ENCODE results near the gene RABGAP1. TPM values are rescaled to one million over a fixed set of nuclear protein-coding genes. Genes with fewer than 3 reads are reported as not detected.

The RABGAP1 gene
- total RNA-seq, 1 donor from 2014 or later = 93.6 TPM

DNA sequence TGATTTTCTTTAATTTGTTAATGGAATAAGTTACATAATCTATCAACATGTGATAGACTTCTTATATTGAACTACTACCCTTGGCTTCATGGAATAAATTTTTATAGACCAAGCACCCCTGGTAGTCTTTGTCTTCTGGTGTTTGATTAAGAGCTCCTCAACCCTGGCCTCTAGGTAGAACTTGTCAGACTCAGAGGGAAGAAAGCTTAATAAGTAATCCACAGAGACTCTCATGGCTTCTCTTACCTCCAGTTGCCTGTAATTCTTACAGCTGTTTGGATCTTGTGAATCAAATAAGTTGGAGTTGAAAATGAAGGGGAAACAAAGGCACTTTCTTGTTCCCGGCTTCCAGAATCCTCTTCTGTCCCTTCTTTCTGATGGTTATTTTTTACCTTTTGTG lies 85.6 kb downstream of the RABGAP1 start:
- H3K27ac Mint-ChIP-seq = peak overlapping the region; percentile 17
- no peaks in the 10 kb centered on the region for H3K27me3 Mint-ChIP-seq
- DNase-seq (ENCODE audit: low spot score, unreplicated experiment) = no peak
- peaks cover 15% of the 10 kb centered on the region for H3K4me1 Mint-ChIP-seq (ENCODE audit: low read depth)
- H3K4me3 Mint-ChIP-seq (ENCODE audit: low read depth) = peak overlapping the region; percentile 45
- no peak for TF ChIP-seq CTCF (IDR thresholded peaks at IDR 0.05; ENCODE audit: unreplicated experiment)
- H3K36me3 Mint-ChIP-seq (ENCODE audit: insufficient read depth) = peaks cover 24% of the 10 kb centered on the region
- H3K9me3 Mint-ChIP-seq (ENCODE audit: low read depth) = no peaks in the 10 kb centered on the region

DNA sequence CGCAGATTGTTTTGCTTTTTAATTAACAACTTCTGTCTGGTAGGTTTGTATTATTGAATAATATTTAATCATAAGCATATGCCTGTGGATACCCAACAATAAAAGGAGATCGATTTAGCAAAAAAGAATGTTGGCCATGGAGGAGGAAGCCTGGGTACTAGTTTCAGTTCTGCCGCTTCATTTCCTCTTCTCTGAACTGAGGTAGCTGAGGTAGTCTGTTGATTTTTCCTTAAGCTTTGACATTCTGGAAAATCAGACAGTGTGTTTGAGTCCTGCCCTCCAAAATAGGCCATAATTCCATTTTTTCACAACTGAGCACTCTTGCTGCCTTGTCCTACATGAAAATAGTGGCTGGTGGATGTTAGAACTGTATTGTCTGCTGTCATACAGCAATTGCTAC lies 86.7 kb downstream of the RABGAP1 start:
- DNase-seq (ENCODE audit: low spot score, unreplicated experiment) = no peak

GRCh38 chr9:123028136-123028535 lies 87.3 kb downstream of the RABGAP1 start:
- Mint-ChIP-seq H3K27ac (no peak overlapping the region), H3K9me3 (ENCODE audit: low read depth) (no peaks in the 10 kb centered on the region), H3K36me3 (ENCODE audit: insufficient read depth) (peaks cover 17% of the 10 kb centered on the region), H3K27me3 (no peaks in the 10 kb centered on the region), H3K4me3 (ENCODE audit: low read depth) (no peak overlapping the region), H3K4me1 (ENCODE audit: low read depth) (peaks cover 15% of the 10 kb centered on the region)
- TF ChIP-seq CTCF (IDR thresholded peaks at IDR 0.05; ENCODE audit: unreplicated experiment) = no peak
- DNase-seq (ENCODE audit: low spot score, unreplicated experiment) = no peak

More for the DNA sequence above, 86.7 kb downstream of the RABGAP1 start:
- peaks cover 15% of the 10 kb centered on the region for H3K4me1 Mint-ChIP-seq (ENCODE audit: low read depth)
- no peak overlapping the region for H3K4me3 Mint-ChIP-seq (ENCODE audit: low read depth)
- peaks cover 22% of the 10 kb centered on the region for H3K36me3 Mint-ChIP-seq (ENCODE audit: insufficient read depth)
- no peaks in the 10 kb centered on the region for H3K9me3 Mint-ChIP-seq (ENCODE audit: low read depth)
- no peaks in the 10 kb centered on the region for H3K27me3 Mint-ChIP-seq
- no peak overlapping the region for H3K27ac Mint-ChIP-seq
- no peak for TF ChIP-seq CTCF (IDR thresholded peaks at IDR 0.05; ENCODE audit: unreplicated experiment)

DNA sequence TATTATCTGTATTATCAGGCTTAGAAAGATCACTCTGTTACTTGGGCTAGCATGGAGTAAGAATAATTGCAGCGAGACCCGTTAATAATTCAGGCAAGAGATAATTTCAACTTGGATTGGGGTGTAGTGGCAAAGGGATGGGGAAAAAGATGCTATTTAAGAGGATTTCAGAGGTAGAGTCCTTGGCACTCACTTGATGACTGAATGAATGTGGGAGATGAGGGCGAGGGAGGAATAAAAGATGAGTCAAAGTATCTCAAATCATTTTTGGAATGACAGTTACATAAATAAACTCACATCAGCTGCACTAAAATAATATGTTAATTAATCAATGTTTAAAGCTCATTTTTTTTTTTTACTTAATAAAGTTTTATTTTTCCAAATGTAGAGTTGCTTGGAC lies 88.2 kb downstream of the RABGAP1 start:
- Mint-ChIP-seq H3K27ac (no peak overlapping the region), H3K9me3 (ENCODE audit: low read depth) (no peaks in the 10 kb centered on the region), H3K27me3 (no peaks in the 10 kb centered on the region), H3K36me3 (ENCODE audit: insufficient read depth) (peaks cover 18% of the 10 kb centered on the region), H3K4me1 (ENCODE audit: low read depth) (peaks cover 20% of the 10 kb centered on the region), H3K4me3 (ENCODE audit: low read depth) (no peak overlapping the region)
- TF ChIP-seq CTCF (IDR thresholded peaks at IDR 0.05; ENCODE audit: unreplicated experiment) = no peak
- no peak for DNase-seq (ENCODE audit: low spot score, unreplicated experiment)

- H3K27me3 Mint-ChIP-seq = no peaks in the 10 kb centered on the region
- no peak for DNase-seq (ENCODE audit: low spot score, unreplicated experiment)
- H3K27ac Mint-ChIP-seq = no peak overlapping the region
- H3K4me3 Mint-ChIP-seq (ENCODE audit: low read depth) = no peak overlapping the region
- no peak for TF ChIP-seq CTCF (IDR thresholded peaks at IDR 0.05; ENCODE audit: unreplicated experiment)
- peaks cover 7% of the 10 kb centered on the region for H3K4me1 Mint-ChIP-seq (ENCODE audit: low read depth)
- H3K36me3 Mint-ChIP-seq (ENCODE audit: insufficient read depth) = peaks cover 12% of the 10 kb centered on the region
- H3K9me3 Mint-ChIP-seq (ENCODE audit: low read depth) = no peaks in the 10 kb centered on the region
Observed at GRCh38 chr9:123031963-123032362, 91.1 kb downstream of the RABGAP1 start.

Data from progenitor cell of endocrine pancreas (in vitro differentiated cells).